ENCODE measurements around the gene FUT7.
"Not testable (repeated sequence)": the region's sequence is repeated elsewhere in the genome, so short reads cannot be mapped to it uniquely, and the experiment has no call there.

The FUT7 gene

GRCh38 chr9:137006116-137007003 is 25.5 kb downstream of the FUT7 start:
- peak; percentile 39 for DNase-seq (ENCODE audit: low read depth)
- TF ChIP-seq, protein P1, sequence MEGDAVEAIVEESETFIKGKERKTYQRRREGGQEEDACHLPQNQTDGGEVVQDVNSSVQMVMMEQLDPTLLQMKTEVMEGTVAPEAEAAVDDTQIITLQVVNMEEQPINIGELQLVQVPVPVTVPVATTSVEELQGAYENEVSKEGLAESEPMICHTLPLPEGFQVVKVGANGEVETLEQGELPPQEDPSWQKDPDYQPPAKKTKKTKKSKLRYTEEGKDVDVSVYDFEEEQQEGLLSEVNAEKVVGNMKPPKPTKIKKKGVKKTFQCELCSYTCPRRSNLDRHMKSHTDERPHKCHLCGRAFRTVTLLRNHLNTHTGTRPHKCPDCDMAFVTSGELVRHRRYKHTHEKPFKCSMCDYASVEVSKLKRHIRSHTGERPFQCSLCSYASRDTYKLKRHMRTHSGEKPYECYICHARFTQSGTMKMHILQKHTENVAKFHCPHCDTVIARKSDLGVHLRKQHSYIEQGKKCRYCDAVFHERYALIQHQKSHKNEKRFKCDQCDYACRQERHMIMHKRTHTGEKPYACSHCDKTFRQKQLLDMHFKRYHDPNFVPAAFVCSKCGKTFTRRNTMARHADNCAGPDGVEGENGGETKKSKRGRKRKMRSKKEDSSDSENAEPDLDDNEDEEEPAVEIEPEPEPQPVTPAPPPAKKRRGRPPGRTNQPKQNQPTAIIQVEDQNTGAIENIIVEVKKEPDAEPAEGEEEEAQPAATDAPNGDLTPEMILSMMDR (conservative IDR thresholded peaks at IDR 0.05; ENCODE audit: low read depth, low read length): no peak
- no peak overlapping the region for H3K4me3 ChIP-seq (ENCODE audit: low read depth, low read length)

DNA sequence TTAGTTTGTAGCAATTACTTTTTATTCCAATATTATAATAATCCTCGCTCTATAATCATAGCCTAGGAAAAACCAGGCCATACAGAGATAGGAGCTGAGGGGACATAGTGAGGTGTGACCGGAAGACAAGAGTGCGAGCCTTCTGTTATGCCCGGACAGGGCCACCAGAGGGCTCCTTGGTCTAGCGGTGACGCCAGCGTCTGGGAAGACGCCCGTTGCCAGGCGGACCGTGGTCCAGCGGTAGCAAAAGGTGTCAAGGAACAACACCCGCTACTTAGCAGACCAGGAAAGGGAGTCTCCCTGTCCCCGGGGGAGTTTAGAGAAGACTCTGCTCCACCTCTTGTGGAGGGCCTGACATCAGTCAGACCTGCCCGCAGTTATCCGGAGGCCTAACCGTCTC is 27.6 kb downstream of the FUT7 start:
- TF ChIP-seq, protein P1 (conservative IDR thresholded peaks at IDR 0.05; ENCODE audit: low read depth, low read length): peak; percentile 40
- DNase-seq (ENCODE audit: low read depth); H3K4me3 ChIP-seq (ENCODE audit: low read depth, low read length): not testable (repeated sequence)

DNA sequence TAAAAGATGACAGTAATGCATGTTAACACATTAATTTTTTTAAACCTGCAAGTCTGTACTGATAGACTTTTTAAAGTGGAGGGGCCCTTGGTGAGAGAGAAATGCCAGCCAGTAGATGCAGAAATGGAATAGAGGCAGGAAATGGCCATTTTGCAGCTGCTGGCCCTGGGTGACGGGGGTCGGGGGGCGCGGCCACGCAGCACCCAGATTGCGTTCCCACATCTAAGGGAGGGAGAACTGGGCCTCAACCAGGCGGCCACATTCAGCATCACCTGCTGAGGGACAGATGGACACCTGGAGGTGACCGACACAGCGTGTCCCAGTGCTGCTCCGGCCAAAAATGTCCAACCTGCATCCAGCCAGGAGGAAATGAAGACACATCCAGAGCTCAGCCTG is 29.2 kb downstream of the FUT7 start:
- DNase-seq (ENCODE audit: low read depth): no peak
- TF ChIP-seq, protein P1 (conservative IDR thresholded peaks at IDR 0.05; ENCODE audit: low read depth, low read length): no peak
- no peak overlapping the region for H3K4me3 ChIP-seq (ENCODE audit: low read depth, low read length)

- no peak overlapping the region for H3K4me3 ChIP-seq (ENCODE audit: low read depth, low read length)
- TF ChIP-seq, protein P1 (conservative IDR thresholded peaks at IDR 0.05; ENCODE audit: low read depth, low read length): no peak
- DNase-seq (ENCODE audit: low read depth): no peak
These were observed 29.8 kb downstream of the FUT7 start for GRCh38 chr9:137001857-137002645.

GRCh38 chr9:137000177-137000930 is 31.5 kb downstream of the FUT7 start:
- peak; percentile 95 for DNase-seq (ENCODE audit: low read depth)
- H3K4me3 ChIP-seq (ENCODE audit: low read depth, low read length): no peak overlapping the region
- TF ChIP-seq, protein P1 (conservative IDR thresholded peaks at IDR 0.05; ENCODE audit: low read depth, low read length): no peak

DNA sequence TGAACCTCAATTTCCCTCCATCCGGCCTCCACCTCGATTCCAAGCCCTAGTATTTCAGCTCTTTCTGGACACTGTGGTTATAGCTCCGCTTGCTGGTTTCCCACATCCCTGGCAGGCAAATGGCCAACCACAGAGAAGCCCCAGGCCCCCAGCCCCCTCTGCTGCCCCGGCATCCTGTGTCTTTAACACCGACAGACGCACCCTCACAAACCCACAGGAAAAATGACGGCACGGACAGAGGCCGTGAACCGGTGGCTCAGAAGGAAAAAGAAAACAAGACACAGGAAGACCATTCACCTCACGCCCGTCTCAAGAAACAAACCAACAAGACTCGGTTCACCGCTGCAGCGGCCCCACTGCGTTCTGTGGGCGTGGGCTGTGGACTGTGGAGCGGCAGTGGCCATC is 34.1 kb downstream of the FUT7 start:
- H3K4me3 ChIP-seq (ENCODE audit: low read depth, low read length): no peak overlapping the region
- peak; percentile 77 for DNase-seq (ENCODE audit: low read depth)
- TF ChIP-seq, protein P1 (conservative IDR thresholded peaks at IDR 0.05; ENCODE audit: low read depth, low read length): peak; percentile 72

Measured in choroid plexus epithelial cell (primary cell).